Prostate gland (tissue), 2 donors: ENCODE data around the gene OR5H2. TPM values are rescaled to one million over a fixed set of nuclear protein-coding genes. Genes with fewer than 3 reads are reported as not detected.
"Not testable (repeated sequence)": the region's sequence is repeated elsewhere in the genome, so short reads cannot be mapped to it uniquely, and the experiment has no call there.

Experiments used
- DNase-seq: peaks from one replicate; pipeline ENCODE4 v3.0.0-alpha.2; 2019; ENCODE audit warnings: low spot score
- H3K27ac ChIP-seq, 2 donors: fragments of 200-600 bp; sonication (generic); 2 replicates each; pipeline ENCODE4 v1.5.1; 2017 to 2019
- H3K27me3 ChIP-seq: fragments of 200-600 bp; sonication (generic); replicated peaks from 2 replicates; pipeline ENCODE4 v1.5.1; 2019; ENCODE audit not compliant: insufficient read depth
- H3K36me3 ChIP-seq, 2 donors: fragments of 200-600 bp; sonication (generic); 1 replicate in 1 of 2; 2 replicates in 1 of 2; pipeline versions ENCODE4 v1.5.1 to v1.8.1; 2017 to 2019
- H3K4me1 ChIP-seq: fragments of 200-600 bp; sonication (generic); replicated peaks from 2 replicates; pipeline ENCODE4 v1.5.1; 2019
- H3K4me3 ChIP-seq, 2 donors: fragments of 200-600 bp; sonication (generic); 2 replicates each; pipeline ENCODE4 v1.5.1; 2017 to 2019
- H3K9me3 ChIP-seq: fragments of 200-600 bp; sonication (generic); 2 replicates; pipeline ENCODE4 v1.5.1; 2017
- POLR2A ChIP-seq: fragments of 450-650 bp; IDR thresholded peaks from one replicate; pipeline ENCODE4 v1.6.1; 2016; ENCODE audit warnings: antibody characterized with exemption, mild to moderate bottlenecking
- POLR2AphosphoS5 ChIP-seq: sonication (generic); formaldehyde crosslinking; IDR thresholded peaks from one replicate; pipeline ENCODE4 v1.6.1; 2017; ENCODE audit warnings: antibody characterized with exemption
- WGBS: methylation state at CpG from one replicate; pipeline ENCODE4 v1.1.5; 2018; 5-methylcytosine and 5-hydroxymethylcytosine counted together
- intact Hi-C: fragments of 100-400 bp; cut with DNase I; formaldehyde crosslinking; loops from one replicate; pipeline ENCODE4 v1.14.2; 2022
- total RNA-seq, 2 donors: library from RNA; depleted of rRNA; stranded (reverse); fragments of >200 nt; gene quantifications; one replicate each; pipeline ENCODE4 v1.1.0, GENCODE V29; 2016
- TF ChIP-seq, protein P1 (sequence below), 4 experiments: fragments of 200-600 bp in 2 of 4; fragments of 450-650 bp in 2 of 4; sonication (generic) in 2 of 4; IDR thresholded peaks; 1 replicate in 3 of 4; 2 replicates in 1 of 4; pipeline ENCODE4 v1.5.1; 2016 to 2019; ENCODE audit warnings: antibody characterized with exemption in 4 of 4, mild to moderate bottlenecking in 2 of 4, moderate library complexity in 2 of 4

Gene OR5H2
- total RNA-seq, 2 donors from 2014 or later: not detected

DNA sequence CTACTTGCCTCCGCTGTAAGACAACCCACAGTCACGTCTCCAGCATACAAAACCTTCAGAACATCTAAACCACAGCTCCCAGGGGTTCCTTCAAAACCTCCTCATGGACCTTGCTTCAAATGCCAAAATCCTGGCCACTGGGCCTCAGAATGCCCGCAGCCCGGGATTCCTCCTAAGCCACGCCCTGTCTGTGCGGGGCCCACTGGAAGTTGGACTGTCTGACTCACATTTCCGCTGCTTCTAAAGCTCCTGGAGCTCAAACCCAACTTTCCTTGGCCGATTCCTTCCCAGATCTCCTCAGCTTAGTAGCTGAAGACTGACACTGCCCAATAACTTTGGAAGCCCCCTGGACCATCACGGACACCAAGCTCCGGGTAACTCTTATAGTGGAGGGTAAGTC, 36.2 kb upstream of the OR5H2 start:
- H3K36me3 ChIP-seq: no peaks in the 10 kb centered on the region
- whole genome bisulfite sequencing: 95% methylated on average over 10 of the region's 10 CpGs
- H3K9me3 ChIP-seq: no peaks in the 10 kb centered on the region
- DNase-seq: no peak
- no peak for TF ChIP-seq POLR2A
- TF ChIP-seq POLR2AphosphoS5: no peak
- TF ChIP-seq, protein P1, sequence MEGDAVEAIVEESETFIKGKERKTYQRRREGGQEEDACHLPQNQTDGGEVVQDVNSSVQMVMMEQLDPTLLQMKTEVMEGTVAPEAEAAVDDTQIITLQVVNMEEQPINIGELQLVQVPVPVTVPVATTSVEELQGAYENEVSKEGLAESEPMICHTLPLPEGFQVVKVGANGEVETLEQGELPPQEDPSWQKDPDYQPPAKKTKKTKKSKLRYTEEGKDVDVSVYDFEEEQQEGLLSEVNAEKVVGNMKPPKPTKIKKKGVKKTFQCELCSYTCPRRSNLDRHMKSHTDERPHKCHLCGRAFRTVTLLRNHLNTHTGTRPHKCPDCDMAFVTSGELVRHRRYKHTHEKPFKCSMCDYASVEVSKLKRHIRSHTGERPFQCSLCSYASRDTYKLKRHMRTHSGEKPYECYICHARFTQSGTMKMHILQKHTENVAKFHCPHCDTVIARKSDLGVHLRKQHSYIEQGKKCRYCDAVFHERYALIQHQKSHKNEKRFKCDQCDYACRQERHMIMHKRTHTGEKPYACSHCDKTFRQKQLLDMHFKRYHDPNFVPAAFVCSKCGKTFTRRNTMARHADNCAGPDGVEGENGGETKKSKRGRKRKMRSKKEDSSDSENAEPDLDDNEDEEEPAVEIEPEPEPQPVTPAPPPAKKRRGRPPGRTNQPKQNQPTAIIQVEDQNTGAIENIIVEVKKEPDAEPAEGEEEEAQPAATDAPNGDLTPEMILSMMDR (IDR thresholded peaks at IDR 0.05): no peak
- H3K27ac ChIP-seq: no peak overlapping the region
- no peaks in the 10 kb centered on the region for H3K4me1 ChIP-seq
- H3K4me3 ChIP-seq: no peak overlapping the region
- intact Hi-C loops: loop anchor here (5.0 kb wide), 1 partner anchor 36 kb away; the partner anchor contains the start of gene OR5H2
- H3K27me3 ChIP-seq: no peaks in the 10 kb centered on the region

DNA sequence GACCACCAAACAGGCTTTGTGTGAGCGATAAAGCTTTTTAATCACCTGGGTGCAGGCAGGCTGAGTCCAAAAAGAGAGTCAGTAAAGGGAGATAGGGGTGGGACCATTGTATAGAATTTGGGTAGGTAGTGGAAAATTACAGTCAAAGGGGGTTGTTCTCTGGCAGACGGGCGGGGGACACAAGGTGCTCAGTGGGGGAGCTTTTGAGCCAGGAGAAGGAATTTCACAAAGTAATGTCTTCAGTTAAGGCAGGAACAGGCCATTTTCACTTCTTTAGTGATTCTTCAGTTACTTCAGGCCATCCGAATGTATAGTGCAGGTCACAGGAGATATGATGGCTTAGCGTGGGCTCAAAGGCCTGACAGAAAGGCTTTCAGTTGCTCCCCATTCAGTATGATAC, 26.3 kb upstream of the OR5H2 start:
- H3K4me1 ChIP-seq, H3K9me3 ChIP-seq, intact Hi-C loops, H3K27me3 ChIP-seq, H3K36me3 ChIP-seq, DNase-seq, H3K4me3 ChIP-seq, H3K27ac ChIP-seq: not testable (repeated sequence)
- WGBS: 64% methylated on average over 5 of the region's 5 CpGs

DNA sequence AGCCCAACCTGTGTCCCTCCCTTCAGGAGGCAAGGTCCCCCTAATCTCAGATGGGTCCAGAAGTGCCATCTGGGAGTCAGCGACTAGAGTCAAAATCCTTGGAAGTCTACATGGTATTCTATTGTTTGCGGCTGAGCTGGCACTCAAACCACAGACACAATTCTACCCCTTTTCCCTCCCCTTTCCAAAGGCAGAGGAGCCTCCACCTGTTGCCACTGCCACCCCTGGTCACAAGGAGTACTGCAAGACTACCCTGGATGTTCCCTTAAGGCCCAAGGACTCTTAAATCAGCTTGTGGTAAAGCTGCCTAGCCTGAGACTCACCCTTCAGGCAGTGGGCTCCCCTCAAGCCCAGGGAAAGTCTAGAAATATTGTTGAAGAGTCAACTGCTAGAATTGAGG, 22.6 kb upstream of the OR5H2 start:
- Histone ChIP-seq H3K27ac (no peak overlapping the region), H3K4me3 (no peak overlapping the region)
- intact Hi-C loops: no loop called here

DNA sequence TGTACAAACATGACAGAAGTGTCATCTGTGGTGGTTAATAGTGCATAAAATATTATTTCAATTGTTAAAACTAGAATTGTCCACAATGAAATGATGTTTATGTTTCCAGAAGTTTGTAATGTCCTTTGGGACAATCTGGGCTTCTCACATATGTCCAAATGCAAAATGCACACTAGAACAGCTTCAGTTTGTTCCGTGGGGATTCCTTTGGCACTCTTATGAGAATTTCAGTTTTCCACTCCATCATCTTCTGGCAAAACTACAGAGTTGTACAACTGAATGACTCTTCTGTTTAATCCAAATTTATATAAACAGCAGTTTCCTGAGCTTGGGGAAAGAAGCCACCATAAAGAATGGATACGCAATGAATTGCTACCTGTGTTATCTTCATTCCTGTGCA, 20.3 kb upstream of the OR5H2 start:
- intact Hi-C loops: no loop called here
- Histone ChIP-seq H3K36me3 (no peaks in the 10 kb centered on the region), H3K4me1 (no peaks in the 10 kb centered on the region), H3K27me3 (no peaks in the 10 kb centered on the region), H3K4me3 (no peak overlapping the region), H3K9me3 (no peaks in the 10 kb centered on the region), H3K27ac (no peak overlapping the region)
- DNase-seq: no peak
- TF ChIP-seq POLR2AphosphoS5 (no peak), POLR2A (no peak)
- TF ChIP-seq, protein P1 (IDR thresholded peaks at IDR 0.05): no peak
- 72% methylated on average over 2 of the region's 2 CpGs for WGBS

More for the DNA sequence above, 22.6 kb upstream of the OR5H2 start:
- TF ChIP-seq POLR2AphosphoS5 (no peak), POLR2A (no peak)
- TF ChIP-seq, protein P1 (IDR thresholded peaks at IDR 0.05): no peak
- no peak for DNase-seq
- no peaks in the 10 kb centered on the region for H3K4me1 ChIP-seq
- no peaks in the 10 kb centered on the region for H3K27me3 ChIP-seq
- H3K9me3 ChIP-seq: no peaks in the 10 kb centered on the region
- no peaks in the 10 kb centered on the region for H3K36me3 ChIP-seq
- WGBS: 50% methylated on average over 2 of the region's 2 CpGs

DNA sequence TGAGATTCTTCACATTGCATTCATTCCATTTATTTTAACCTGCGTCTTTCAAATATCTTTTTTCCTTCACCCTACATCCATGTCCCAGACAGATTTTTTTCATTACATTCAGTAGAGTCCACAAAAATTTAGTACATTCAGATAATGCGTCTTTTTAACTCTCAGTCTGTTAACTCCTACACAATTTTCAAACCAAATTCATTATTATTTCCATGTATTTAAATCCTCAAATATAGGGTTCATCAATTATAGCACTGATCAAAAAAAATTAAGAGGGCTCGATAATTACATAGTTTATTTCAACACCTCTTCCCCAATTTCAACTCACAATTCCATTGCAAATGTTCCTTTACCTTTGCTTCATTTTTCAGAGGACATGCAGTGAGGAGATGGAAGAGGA, 18.4 kb upstream of the OR5H2 start, which contains the start of gene OR5H6:
OR5H6 (plus strand) TSS at position 301 of the 400 bp plus-strand sequence; CDS start at position 390, 89 bp downstream.
- Histone ChIP-seq H3K27me3 (no peaks in the 10 kb centered on the region), H3K36me3 (no peaks in the 10 kb centered on the region), H3K27ac (no peak within 1 kb of the TSS), H3K4me3 (no peak within 1 kb of the TSS), H3K4me1 (no peaks in the 10 kb centered on the region), H3K9me3 (no peaks in the 10 kb centered on the region)
- intact Hi-C loops: no loop called here
- WGBS: 86% methylated on average over 3 of the region's 3 CpGs
- TF ChIP-seq, protein P1 (IDR thresholded peaks at IDR 0.05): no peak
- TF ChIP-seq POLR2A: no peak
- no peak for DNase-seq
